DMS 273 treated with DMSO at 0.1 percent for 48 hours (cell line): Measurements from ENCODE around the gene GPC5.
"Not testable (repeated sequence)": the region's sequence is repeated elsewhere in the genome, so short reads cannot be mapped to it uniquely, and the experiment has no call there.

Source experiments
- DNase-seq: peaks from one replicate; lab custom pipeline; 2025; lab: John Stamatoyannopoulos, UW

Gene GPC5

DNA sequence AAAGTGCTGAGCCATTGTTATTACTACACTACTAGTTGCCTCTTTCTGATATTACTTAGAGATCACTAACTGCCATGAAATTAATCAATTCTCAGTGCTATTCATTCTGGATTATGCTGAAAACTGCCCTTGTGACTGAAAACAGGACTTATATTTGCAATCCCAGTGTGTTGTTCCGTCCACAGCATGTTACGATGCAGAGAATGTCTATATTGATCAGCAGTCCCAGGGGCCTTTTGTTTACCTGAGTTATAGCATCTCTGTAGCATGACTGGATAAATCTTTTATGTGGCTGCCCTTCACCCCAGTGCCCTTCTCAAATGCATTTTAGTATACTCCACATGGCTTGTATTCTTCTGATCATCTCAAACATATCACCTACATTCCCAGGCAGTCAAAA lies 251.0 kb downstream of the GPC5 start:
- DNase-seq = no peak

- no peak for DNase-seq
These were observed 254.2 kb downstream of the GPC5 start for GRCh38 chr13:91652404-91653301.

- DNase-seq = no peak
These were observed 257.3 kb downstream of the GPC5 start for GRCh38 chr13:91655731-91656130.

DNA sequence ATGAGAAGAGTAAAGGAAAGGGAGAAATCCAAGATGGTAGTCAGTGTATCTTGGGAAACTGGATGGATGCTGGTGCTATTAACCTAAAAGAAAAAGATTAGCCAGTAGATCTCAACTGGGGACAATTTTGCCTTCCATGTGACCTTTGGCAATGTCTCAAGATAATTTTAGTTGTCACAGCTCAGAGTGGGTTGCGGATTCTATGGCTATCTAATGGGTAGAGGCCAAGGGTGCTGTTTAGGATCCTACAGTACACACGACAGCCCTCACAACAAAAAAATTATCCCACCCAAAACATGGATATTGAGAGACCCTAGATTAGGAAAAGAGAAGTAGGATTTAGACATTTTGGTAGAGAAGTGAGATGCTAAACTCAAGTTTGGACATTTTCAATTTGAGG lies 258.9 kb downstream of the GPC5 start:
- DNase-seq = no peak

DNA sequence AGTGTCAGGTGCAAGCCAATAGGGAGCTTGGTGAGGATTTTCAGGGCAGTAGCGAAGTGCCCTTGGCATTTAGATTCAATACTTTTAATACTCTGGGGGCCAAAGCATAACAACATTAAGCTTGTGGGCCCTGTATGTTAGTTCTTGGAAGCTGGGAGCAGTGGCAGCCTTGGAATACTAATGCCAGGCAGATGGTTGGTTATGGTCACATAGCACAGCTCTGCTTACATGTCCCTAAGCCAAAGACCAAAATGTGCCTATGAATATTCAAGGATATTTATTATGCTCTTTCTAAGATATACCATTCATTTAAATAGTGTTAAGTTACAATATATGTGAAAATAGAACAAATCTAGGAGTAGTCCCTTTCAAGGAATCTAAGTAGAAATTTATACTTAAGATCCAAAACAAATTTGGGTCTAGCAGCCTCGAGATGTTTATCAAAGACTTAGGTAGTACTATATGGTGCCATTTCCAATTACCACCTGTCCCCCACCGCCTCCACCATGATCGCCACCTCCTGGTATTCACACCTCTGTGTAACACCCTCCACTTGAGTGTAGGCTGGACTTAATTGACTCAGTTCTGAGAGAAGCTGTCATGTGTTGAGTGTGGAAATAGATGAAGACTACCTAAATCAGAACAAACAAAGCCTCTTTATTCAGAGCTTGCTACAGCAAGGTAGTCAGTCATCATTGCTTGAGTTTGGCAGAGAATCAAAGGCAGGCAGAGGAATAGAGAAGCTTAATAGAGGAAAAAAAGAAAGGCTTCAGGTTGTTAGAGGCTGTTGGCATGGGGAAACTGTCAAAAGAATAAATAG lies 261.0 kb downstream of the GPC5 start:
- DNase-seq = no peak

GRCh38 chr13:91660076-91660415 lies 261.6 kb downstream of the GPC5 start:
- no peak for DNase-seq

DNA sequence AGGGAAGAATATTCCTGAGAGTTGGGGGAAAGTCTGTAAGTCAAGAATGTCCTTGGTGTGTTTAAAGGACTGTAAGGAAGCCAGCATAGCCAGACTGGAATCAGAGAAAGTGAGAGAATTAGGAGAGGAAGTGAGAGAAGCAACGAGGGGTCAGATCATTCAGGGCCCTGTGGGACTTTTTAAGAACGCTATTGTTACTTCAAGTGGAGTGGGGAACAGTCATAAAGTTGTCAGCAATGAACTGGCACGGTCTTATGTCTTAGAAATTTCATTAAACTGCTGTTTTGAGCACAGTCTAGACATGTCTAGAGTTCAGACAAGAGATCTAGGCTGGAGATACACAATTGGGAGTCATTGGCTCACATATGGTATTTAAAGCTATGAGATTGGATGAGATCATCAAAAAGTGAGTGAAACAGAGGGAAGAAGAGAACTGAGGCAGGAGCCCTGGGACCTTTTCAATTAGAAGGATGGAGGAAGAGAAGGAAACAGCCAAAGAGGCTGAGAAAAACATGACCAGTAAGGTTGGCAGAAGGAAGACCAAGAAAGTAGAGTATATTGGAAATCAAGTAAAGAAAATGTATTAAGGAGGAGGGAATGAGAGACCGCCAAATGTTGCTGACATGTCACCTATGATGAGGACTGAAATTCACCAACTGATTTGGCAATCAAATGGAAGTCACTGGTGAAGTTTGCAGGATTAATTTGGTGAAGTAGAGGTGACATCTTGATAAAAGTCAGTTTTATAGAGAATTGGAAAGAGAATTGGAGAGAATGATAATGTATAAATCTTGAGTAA lies 263.5 kb downstream of the GPC5 start:
- DNase-seq = no peak

GRCh38 chr13:91664039-91664438 lies 265.6 kb downstream of the GPC5 start:
- no peak for DNase-seq

GRCh38 chr13:91667486-91667885 lies 269.1 kb downstream of the GPC5 start:
- no peak for DNase-seq

DNA sequence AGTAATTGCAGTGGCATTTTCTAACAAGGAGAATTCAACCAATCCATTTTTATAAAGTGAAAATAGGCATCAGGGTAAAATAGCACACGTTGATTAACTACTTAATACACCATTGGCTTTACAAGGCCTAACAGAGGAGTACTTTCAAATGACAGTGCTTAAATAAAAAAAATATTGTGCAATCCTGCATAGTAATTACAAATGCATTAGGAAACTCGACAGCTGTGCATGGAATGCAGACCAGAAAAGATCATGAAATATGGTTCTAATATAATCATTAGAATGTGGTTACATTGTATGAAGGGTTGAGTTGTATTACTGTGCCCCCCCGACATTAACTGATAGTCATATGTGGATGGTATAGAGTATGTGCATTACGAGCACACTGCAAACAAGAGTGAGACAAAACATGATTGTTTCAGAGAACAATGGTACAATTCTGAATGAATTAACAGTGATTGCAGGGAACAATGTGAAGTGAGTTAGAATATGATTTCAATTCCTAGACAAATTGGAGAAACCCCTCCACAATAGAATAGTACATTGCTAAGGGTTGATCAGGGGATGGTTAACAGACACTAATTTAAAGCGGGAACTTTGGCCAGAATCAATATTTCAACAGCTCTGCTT lies 270.6 kb downstream of the GPC5 start:
- no peak for DNase-seq

DNA sequence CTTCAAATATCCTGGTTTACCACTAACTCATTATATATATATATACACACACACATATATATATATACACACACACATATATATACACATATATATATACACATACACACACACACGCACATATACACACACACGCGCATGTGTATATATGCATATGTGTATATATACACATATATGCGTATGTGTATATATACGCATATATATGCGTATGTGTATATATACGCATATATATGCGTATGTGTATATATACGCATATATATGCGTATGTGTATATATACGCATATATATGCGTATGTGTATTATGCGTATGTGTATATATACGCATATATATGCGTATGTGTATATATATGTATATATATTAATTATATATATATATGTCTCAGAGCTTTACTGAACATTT lies 275.9 kb downstream of the GPC5 start:
- DNase-seq = not testable (repeated sequence)

GRCh38 chr13:91684746-91685145 lies 286.3 kb downstream of the GPC5 start:
- DNase-seq = no peak

DNA sequence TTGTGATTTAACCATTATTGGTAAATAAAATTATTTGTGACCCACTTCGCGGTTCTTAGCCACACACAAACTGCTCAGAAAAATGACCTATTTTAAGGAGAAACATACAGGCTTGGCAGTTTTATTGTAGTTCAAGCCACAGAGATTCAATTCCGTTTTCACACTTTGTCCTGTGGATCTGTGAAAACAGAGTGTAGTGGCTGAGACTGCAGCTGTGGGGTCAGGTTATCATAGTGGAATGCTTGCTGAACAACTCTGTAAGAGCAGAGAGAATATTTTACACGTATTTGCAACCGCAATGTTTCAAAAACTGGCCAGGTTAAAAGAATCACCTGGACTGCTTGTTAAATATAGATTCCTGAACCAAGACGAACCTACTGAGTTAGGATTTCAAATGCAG lies 292.5 kb downstream of the GPC5 start:
- DNase-seq = no peak

DNA sequence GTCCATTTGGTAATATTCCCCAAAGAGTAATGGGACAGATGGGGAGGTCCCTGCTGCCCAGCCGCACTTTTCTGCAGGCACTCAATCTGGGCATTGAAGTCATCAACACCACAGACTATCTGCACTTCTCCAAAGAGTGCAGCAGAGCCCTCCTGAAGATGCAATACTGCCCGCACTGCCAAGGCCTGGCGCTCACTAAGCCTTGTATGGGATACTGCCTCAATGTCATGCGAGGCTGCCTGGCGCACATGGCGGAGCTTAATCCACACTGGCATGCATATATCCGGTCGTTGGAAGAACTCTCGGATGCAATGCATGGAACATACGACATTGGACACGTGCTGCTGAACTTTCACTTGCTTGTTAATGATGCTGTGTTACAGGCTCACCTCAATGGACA lies 295.0 kb downstream of the GPC5 start:
- no peak for DNase-seq

GRCh38 chr13:91698308-91698707 lies 299.9 kb downstream of the GPC5 start:
- DNase-seq = no peak

DNA sequence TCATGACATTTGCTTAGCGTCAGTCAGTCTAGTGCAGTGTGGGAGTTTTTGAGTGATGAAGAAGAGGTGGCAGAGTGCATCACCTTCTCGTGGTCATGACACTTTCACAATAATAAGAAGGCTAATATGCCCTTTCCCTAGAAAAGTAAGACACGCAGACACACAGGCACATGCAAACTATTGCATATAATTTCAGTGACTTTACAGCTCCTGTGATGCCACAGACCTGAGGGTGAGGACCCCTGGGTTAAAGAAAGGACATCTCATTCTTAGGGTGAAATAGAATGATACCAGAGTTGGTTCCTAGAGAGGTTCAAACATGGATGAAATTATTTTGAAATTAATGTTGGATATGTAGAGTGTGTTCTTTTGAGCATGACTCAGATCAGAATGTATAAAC lies 300.3 kb downstream of the GPC5 start:
- no peak for DNase-seq

- no peak for DNase-seq
These were observed 301.4 kb downstream of the GPC5 start for GRCh38 chr13:91699863-91700262.

GRCh38 chr13:91701975-91702374 lies 303.6 kb downstream of the GPC5 start:
- no peak for DNase-seq

DNA sequence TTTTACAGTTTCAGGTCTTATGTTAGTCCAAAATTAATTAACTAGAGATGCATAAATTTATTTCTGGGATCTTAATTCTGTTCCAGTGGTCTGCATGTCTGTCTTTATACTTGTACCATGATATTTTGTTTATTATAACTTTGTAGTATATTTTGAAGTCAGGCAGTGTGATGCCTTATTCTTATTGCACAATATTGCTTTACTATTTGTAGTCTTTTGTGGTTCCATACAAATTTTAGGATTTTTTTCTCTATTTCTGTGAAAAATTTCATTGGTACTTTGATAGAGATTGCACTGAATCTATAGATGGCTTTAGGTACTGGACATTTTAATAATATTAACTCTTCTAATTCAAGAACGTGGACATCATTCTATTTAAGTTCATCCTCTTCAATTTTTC lies 304.0 kb downstream of the GPC5 start:
- DNase-seq = no peak

DNA sequence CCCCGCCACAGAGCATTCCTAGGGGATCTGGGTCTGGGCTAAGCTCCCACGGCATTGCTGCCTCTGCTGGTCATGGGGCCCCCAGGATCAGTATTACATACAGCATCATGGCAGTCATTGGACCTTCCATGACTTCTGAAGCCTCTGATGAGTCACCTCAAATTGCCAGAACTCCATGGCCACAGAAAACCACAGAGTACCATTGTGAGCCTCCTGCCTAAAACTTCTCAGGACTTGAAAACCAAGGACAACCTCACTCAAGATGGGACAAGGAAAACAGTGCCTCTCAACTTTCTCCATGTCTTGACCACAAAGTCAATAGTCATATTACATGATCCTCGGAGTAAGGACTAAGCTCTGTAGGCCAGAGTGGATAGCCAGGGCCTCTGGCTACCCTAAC lies 306.0 kb downstream of the GPC5 start:
- DNase-seq = no peak

- no peak for DNase-seq
These were observed 310.1 kb downstream of the GPC5 start for GRCh38 chr13:91708558-91708957.

DNA sequence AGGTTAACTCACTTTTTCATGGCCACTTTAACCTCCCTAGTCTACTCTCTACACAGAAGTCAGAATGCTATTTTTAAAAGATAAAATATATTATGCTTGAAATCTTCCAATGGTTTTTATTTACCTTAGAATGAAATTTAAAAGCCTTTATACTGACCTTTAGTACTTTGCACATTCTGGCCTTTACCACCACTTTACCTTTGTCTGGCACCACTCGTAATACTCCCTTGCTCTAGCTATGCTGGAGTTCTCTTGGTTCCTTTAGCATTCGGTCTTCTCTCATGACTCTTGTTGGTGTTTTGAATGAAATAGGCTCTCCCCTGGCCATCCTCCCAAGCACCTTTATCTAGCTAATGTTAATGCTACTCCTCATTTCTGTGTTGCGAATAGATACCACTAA lies 310.8 kb downstream of the GPC5 start:
- no peak for DNase-seq
